Measurements from ENCODE around the gene OBP2B. TPM values are rescaled to one million over a fixed set of nuclear protein-coding genes. Genes with fewer than 3 reads are reported as not detected.
"Not testable (repeated sequence)": the region's sequence is repeated elsewhere in the genome, so short reads cannot be mapped to it uniquely, and the experiment has no call there.

The OBP2B gene
- total RNA-seq, 1 experiment from 2014 or later = not detected

DNA sequence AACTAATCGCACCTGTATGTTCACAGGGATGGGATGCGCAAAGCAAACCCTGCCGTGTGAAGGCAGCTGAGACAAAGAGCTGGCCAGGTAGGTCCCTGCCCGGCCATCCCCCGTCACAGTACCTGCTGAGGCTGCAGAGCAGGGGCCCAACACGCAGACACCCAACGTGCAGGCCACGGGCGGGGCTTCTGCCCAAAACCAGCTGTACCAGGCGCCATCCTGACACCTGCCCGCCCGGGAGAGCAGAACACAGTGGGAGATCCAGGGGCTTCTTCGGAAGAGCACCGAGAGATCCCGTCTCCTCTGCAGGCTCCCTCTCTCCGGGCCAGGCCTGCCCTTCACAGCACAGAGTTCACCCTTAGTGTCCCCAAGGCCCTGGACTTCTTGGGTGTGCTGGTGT, 37.5 kb upstream of the OBP2B start:
- H3K9me3 ChIP-seq = no peaks in the 10 kb centered on the region
- H3K27me3 ChIP-seq = 0 out of 2 replicates have a peak, but pooled peaks cover 3% of the 10 kb centered on the region
- DNase-seq = no peak
- H3K36me3 ChIP-seq = no peaks in the 10 kb centered on the region
- H3K4me3 ChIP-seq = no peak overlapping the region

DNA sequence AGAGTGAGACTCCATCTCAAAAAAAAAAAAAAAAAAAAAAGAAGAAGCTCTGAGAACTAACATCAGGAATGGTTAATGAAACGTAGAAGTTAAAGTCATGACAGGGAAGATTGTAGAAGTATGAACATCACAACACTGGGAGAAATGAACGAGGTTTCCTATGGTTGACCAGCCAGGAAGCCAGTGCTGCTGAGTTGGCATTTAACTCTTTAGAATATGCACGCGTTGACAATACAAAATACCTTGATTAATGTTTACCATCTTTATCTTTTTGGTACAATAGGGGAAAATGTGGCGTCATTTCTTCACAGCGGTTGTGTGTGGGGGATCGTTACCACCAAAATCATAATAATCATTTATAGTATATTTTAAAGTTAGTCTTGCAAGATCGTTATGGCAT, 33.9 kb upstream of the OBP2B start:
- Histone ChIP-seq H3K4me3 (no peak overlapping the region), H3K36me3 (no peaks in the 10 kb centered on the region), H3K9me3 (no peaks in the 10 kb centered on the region), H3K27me3 (0 out of 2 replicates have a peak, but pooled peaks cover 3% of the 10 kb centered on the region)
- DNase-seq = no peak

DNA sequence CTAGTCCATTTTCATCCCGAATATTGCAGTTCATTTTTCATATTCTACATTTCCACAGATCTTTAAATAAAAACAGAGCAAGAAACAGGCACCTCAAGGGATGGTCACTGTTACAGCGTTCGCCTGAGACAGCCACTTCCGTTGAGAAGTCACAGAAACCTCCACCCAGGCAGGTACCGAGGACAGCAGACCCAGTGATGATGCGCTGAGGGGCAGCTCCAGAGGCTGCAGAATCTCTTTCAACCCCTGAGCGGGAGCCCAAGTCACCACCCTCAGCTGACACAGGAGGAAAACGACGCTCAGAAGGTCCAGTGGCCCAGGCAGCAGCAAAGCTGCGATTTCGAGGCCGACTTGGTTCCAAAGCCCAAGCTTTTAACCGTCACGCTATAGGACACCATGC, 33.2 kb upstream of the OBP2B start:
- DNase-seq = no peak
- H3K9me3 ChIP-seq = no peaks in the 10 kb centered on the region
- H3K36me3 ChIP-seq = no peaks in the 10 kb centered on the region
- H3K27me3 ChIP-seq = 0 out of 2 replicates have a peak, but pooled peaks cover 3% of the 10 kb centered on the region
- H3K4me3 ChIP-seq = no peak overlapping the region

DNA sequence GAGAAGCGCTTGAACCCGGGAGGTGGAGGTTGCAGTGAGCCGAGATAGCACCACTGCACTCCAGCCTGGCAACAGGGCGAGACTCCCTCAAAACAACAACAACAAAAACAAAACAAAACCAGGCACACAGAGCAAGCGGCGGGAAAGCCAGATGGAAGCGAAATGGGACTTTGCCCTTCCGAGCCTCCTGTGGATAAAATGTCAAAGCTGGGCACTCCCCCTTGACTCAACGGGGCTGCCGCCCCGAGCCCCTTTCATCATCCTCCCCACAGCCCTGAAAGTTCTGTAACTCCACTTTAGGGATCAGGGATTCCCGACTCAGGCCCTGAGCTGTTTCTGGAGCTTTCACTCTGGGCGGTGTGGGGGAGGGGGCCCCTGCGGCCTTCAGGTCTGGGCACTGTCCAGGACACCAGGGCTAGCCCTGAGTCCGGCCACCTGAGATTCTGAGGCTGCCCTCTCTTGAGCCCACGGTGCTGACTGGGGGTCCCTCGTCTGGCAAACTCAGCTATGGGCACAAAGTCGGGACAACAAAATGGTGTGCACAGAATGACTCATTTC, 30.6 kb upstream of the OBP2B start:
- H3K9me3 ChIP-seq = no peaks in the 10 kb centered on the region
- no peak for DNase-seq
- H3K4me3 ChIP-seq = no peak overlapping the region
- no peaks in the 10 kb centered on the region for H3K27me3 ChIP-seq
- H3K36me3 ChIP-seq = no peaks in the 10 kb centered on the region

DNA sequence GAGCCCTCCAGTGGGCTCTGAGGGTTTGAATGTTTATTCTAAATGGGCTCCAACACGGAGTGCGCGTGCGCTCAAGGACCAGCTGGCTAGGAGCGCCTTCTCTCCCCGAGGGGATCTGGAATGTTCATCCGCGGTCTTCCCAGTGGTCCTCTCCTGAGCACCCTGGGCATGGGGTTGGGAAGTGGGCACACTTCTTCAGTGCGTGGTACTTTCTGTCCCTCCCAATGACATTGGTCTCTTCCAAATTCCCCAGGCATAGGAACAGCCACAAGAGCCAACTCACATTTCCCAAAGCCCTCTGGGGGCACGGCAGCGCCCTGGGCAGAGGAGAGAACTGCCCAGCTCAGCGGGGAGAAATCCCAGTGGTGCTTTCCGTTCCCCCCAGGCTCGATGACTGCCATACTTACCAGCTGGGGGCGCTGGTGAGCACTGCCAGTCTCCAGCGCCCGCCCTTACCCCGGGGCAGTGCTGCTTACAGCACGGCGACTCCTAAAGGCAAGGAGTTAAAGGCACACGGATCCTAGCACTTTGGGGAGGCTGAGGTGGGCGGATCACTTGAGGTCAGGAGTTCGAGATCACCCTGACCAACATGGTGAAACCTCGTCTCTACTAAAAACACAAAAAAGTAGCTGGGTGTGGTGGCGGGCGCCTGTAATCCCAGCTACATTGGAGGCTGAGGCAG, 29.9 kb upstream of the OBP2B start:
- Histone ChIP-seq H3K4me3 (peak overlapping the region; percentile 31), H3K9me3 (no peaks in the 10 kb centered on the region), H3K36me3 (no peaks in the 10 kb centered on the region), H3K27me3 (no peaks in the 10 kb centered on the region)
- DNase-seq = peak; percentile 68

DNA sequence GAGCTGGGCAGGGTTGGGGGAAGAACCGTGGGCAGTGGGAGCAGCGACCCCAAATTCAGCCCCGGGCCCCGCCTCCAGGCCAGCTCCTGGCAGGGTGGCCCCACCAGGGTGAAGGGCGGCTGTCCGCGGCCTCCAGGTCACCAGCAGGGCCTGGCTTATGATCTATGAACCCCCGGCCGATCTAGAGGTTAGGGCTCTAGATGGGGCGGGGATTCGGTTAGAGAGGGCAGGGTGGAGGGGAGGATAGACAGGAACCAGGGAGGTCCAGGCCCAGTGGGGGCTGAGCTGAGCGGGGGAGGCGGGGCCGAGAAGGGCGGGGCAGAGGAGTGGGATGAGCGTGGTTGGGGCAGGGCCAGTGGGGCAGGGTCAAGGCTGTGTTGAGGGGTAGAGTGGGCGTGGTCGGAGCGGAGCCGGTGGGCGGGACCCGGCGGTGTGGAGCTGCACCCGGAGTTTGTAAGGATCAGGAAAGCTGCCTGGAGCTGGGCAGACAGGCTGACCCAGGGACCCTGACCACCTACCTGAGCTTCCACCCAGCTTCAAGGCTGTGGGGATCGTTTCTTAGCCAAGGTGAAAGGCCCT, 29.3 kb upstream of the OBP2B start:
- Histone ChIP-seq H3K9me3 (no peaks in the 10 kb centered on the region), H3K36me3 (no peaks in the 10 kb centered on the region), H3K27me3 (no peaks in the 10 kb centered on the region), H3K4me3 (peak overlapping the region; percentile 31)
- peak; percentile 88 for DNase-seq

DNA sequence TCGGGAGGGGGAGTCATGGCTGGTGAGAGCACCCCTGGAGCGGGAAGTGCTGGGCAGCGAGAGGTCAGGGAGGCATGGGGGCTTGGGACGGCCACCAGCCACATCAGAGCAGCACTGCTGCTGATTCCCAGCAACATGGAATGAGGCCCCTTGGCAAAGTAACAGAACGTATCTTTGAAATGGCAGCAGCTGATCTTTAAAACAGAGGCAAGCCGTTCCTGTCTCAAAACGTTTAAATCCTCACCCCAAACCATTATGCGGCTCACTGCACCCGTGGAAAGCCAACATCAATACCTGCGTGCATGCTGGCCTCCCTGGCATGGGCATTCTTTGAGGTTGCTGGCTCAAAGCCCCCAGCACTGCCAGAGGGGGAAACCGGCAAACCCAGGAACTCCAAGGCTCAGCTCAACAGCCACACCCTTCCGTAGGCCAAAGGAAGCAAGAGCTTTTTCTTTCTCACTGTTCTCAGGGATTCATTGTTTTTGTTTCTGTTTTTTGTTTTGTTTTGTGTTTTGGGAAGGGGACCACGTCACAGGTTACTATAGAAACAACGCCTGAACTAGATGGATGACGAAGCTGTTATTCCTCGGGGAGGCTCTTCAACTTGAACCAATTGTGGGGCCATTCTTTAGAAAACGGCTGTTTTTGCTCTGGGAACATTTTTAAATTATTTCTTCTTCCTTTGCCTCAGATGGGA, 28.1 kb upstream of the OBP2B start:
- DNase-seq = no peak
- Histone ChIP-seq H3K4me3 (no peak overlapping the region), H3K27me3 (no peaks in the 10 kb centered on the region), H3K9me3 (no peaks in the 10 kb centered on the region), H3K36me3 (no peaks in the 10 kb centered on the region)

DNA sequence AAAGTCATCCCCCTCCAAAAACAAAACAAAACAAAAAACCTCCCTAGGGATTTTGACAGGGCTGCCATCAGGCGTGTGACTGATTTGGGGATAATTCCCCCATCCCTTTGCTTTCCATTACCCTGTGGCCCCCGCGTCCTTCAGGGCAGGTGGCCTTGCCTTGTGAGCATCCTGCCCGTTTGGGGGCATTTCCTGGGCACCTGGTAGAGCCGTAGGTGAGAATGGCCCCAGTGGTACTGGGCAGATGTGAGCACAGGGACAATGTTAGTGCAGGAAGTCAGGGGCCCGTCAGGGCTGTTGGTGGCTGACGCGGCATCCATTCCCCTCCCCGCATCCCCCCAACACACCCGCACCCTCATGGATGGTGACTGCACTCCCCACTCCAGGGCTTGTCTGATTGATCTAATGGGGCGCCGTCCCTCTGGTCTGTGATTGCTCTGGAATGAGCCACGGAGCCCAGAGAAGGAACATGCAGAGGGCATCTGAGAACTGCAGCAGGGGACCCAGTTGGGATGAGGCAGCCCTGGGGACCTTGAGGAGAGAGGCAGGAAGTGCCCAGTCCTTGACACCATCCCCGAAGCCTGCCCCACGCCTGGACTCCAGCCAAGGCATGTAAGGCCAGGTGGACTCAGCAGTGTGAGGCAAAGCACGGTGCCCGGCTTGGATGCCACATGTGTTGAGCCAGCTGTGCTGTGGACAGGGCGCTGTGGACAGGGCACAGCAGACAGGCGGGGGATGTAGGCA, 27.4 kb upstream of the OBP2B start:
- not testable (repeated sequence) for H3K27me3 ChIP-seq, H3K9me3 ChIP-seq, H3K4me3 ChIP-seq, DNase-seq, H3K36me3 ChIP-seq

DNA sequence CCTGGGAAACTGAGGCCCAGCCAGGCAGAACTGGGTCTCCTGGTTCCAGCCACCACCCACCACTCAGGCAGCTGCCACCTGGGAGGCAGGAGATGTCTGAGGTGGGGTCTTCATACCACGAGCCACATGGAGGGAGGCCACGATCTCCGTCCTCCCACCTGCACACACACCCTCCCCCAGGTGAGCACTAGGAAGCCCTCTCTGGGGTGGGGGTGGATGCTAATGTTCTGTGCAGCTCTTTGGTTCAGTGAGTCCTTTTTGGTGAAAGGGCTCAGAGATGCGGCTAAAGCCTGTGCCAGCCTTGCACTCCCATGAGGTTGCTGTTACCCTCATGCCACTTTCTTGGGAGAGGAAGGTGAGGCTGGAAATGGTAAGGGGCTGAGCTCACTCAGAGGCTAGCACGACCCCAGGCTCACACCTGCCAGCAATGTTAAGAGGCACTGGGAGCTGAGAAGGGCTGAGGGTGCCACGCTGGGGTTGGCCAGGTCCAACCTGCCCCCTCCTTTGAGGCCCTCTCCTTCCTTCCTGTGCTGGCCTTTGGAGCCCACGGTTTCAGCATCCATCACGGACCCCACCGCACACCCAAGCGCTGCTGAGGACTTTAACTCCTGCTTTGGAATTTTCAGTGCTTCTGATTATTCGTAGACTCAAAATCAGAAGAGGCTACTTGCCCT, 26.6 kb upstream of the OBP2B start:
- Histone ChIP-seq H3K36me3 (no peaks in the 10 kb centered on the region), H3K4me3 (no peak overlapping the region), H3K9me3 (no peaks in the 10 kb centered on the region), H3K27me3 (no peaks in the 10 kb centered on the region)
- no peak for DNase-seq

DNA sequence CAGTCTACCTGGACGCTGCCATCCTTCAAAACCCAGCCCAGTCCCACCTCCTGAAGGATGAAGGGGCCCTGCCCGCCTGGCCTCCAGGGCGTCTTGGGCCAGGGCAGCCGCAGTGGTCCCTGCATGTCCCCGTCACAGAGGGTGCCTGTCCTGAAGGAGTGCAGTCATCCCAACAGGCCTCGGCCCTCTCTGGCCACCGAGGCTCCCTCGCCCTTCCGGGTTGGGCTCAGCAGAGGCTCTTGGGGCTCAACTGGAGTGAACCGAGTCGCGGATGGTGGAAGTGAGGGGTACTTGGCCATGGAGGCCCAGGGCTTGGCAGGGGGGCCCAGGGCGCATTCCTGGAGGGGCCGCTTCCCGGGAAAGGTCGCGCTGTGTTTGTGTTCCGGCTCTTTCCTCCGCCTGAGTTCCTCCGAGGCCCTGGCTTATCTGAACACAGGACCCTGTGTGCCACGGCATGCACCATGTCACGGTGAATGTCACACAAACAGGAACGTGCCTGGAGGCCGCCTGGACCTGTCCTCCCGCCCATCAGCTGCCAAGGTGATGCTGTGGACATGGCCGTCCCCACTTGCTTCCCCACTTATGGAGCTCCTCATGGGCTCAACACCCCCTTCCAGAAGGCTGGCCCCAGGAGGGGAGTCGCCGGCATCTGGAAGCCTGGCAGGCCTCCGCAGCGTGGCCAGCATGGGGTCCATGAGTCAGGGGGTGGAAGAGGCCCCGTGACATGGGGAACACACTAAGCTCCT, 25.7 kb upstream of the OBP2B start:
- Histone ChIP-seq H3K27me3 (no peaks in the 10 kb centered on the region), H3K4me3 (no peak overlapping the region), H3K36me3 (no peaks in the 10 kb centered on the region), H3K9me3 (no peaks in the 10 kb centered on the region)
- DNase-seq = no peak

DNA sequence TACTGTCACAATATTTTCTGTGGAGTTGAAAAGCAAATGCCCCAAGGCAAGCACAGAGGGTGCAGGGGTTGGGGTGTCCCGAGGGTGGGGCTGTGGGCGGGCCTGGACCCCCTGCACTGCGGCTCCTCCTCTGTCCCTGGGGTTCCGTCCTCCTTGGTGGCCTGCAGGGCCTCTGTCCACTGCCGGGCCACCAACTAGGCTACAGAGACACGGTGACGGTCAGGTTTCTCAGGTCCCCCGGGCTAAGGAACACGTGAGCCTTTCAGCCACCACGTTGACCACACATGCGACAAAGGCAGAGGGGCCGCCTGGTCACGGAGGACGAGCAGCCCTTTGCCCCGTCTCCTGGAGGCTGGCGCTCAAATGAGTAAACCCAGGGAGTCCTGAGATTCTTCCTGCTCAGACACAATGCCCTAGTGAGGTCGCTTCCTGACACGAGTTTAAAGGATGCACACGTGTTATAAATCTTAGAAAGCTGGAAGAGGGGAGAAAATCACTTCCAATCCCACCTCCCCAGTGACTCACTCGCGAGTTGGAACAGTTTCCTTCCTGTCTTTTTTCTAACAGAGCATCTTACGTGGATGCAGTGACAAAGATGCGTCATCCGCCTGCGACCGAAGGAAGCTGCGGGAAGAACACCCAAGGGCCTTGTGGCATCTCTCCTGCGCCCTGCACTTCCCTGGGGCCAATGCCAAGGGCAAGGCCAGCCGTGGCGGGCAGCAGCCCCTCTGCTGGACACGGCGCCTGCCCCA, 24.8 kb upstream of the OBP2B start:
- DNase-seq = no peak
- no peaks in the 10 kb centered on the region for H3K27me3 ChIP-seq
- no peaks in the 10 kb centered on the region for H3K36me3 ChIP-seq
- H3K4me3 ChIP-seq = no peak overlapping the region
- H3K9me3 ChIP-seq = no peaks in the 10 kb centered on the region

DNA sequence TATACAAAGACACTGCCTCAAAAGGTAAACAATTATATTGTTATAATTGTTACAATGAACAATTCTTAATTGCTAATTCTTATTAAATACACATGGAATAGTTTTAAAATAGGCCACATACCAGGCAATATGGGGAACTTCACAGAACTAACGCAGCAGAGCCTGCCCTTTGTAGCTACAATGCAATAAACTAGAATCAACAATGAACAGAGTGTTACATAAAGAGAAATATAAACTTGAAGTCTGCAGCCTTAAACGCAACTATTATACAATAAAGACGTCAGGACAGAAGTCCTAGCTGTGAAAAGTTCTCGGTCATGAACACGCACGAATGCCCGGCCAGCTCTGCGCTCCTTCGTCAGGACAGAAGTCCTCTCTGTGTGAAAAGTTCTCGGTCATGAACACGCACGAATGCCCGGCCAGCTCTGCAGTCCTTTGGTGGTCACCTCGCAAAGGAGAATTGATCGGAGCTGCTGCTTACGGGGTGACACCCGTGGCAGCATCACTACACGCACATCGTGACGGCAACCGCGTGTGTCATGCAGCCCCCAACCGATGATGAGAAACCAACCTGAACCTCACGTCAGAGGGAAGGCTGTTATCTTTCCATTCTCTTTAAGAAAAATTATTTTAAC, 23.0 kb upstream of the OBP2B start:
- not testable (repeated sequence) for H3K27me3 ChIP-seq, DNase-seq, H3K36me3 ChIP-seq, H3K9me3 ChIP-seq, H3K4me3 ChIP-seq

DNA sequence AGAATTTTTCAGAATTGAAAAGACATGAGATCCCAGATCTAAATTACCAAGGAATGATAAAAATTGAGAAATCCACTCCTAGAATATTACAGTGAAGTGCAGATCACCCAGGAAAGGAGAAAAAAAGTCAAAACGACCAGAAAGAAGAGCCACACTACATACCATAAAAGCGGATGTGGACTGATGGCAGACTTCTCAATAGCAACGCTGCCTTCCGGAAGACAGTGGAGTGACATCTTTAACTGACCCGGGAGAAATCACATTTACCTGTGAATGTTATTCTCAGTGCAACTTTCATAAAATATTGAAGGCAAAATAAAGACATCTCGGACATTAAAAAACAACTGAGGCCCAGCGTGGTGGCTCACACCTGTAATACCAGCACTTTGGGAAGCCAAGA, 21.5 kb upstream of the OBP2B start:
- H3K27me3 ChIP-seq, H3K9me3 ChIP-seq, H3K4me3 ChIP-seq, DNase-seq, H3K36me3 ChIP-seq: not testable (repeated sequence)

DNA sequence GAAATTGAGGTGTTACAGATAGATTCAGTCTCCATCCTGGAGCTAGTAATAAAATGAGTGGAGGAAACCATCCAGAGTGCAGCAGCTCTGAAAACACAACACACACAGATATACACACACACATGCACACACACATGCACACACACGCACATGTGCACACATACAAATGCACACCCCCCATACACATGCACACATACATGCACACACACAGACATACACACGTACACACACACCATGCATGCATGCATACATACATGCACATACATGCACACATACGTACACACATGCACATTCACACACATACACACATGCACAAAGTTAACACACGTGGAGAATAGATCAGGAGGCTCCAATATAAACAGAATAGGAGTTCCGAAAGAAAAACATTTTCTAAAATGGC, 21.0 kb upstream of the OBP2B start:
- Histone ChIP-seq H3K4me3 (no peak overlapping the region), H3K27me3 (no peaks in the 10 kb centered on the region), H3K36me3 (no peaks in the 10 kb centered on the region), H3K9me3 (no peaks in the 10 kb centered on the region)
- no peak for DNase-seq
